H1 (cell line): ENCODE data around the gene ILKAP. TPM values are rescaled to one million over a fixed set of nuclear protein-coding genes. Genes with fewer than 3 reads are reported as not detected.

Experiments
- CTCF ChIA-PET: fragments of 300-600 bp; sonication (Branson Sonifier 250); formaldehyde crosslinking; loops from one replicate; lab custom pipeline; 2021; ENCODE audit not compliant: partially characterized antibody; lab: Charles Lee
- POLR2A ChIA-PET: fragments of 300-600 bp; sonication (Branson Sonifier 250); formaldehyde crosslinking; loops from one replicate; lab custom pipeline; 2021; ENCODE audit warnings: inconsistent platforms; ENCODE audit not compliant: partially characterized antibody; lab: Charles Lee
- DNase-seq, 2 experiments: peaks; one replicate each; pipeline versions ENCODE4 v3.0.0 to v3.0.0-alpha.2; 2010 to 2022; ENCODE audit warnings: low spot score in 2 of 2, low read depth in 1 of 2, mixed read lengths in 1 of 2
- FAIRE-seq: peaks from 2 replicates; lab custom pipeline; 2011; peaks lifted over from hg19 to GRCh38; lab: Jason Lieb, UNC
- H2AFZ ChIP-seq: 2 replicates; pipeline ENCODE4 v1.8.1; 2012; ENCODE audit warnings: low read length, inconsistent platforms
- H2AK5ac ChIP-seq: 2 replicates; pipeline ENCODE4 v1.6.1; 2013; ENCODE audit warnings: low read depth, low read length
- H2BK120ac ChIP-seq: replicated peaks from 2 replicates; pipeline ENCODE3; 2013; ENCODE audit warnings: low read depth, low read length, inconsistent platforms
- H2BK12ac ChIP-seq: 2 replicates; pipeline ENCODE4 v1.6.1; 2013; ENCODE audit warnings: low read depth, low read length
- H2BK15ac ChIP-seq: 2 replicates; pipeline ENCODE4 v1.6.1; 2013; ENCODE audit warnings: low read length
- H2BK20ac ChIP-seq: 2 replicates; pipeline ENCODE4 v1.6.1; 2013; ENCODE audit warnings: low read length
- H2BK5ac ChIP-seq: 2 replicates; pipeline ENCODE4 v1.6.1; 2013; ENCODE audit warnings: low read depth, low read length
- H3K14ac ChIP-seq: 2 replicates; pipeline ENCODE4 v1.6.1; 2013; ENCODE audit warnings: inconsistent platforms; ENCODE audit not compliant: insufficient read length
- H3K18ac ChIP-seq: 2 replicates; pipeline ENCODE4 v1.6.1; 2013; ENCODE audit warnings: low read length; ENCODE audit errors: extremely low read depth
- H3K23ac ChIP-seq: 2 replicates; pipeline ENCODE4 v1.6.1; 2013; ENCODE audit warnings: inconsistent platforms; ENCODE audit not compliant: insufficient read length
- H3K23me2 ChIP-seq: 2 replicates; pipeline ENCODE4 v1.6.1; 2013; ENCODE audit warnings: low read depth, low read length
- H3K27ac ChIP-seq: 2 replicates; pipeline ENCODE4 v1.6.1; 2011; ENCODE audit warnings: low read depth, low read length, inconsistent platforms
- H3K27me3 ChIP-seq, 4 experiments: replicated peaks in 1 of 4; 1 replicate in 1 of 4; 2 replicates in 3 of 4; pipeline versions ENCODE4 v1.6.1 to v1.8.1; 2011 to 2013; ENCODE audit warnings: low read length in 3 of 4, mild to moderate bottlenecking in 3 of 4, inconsistent platforms in 2 of 4, mixed read lengths in 2 of 4, moderate library complexity in 1 of 4; ENCODE audit not compliant: control insufficient read depth in 3 of 4, insufficient read depth in 3 of 4; ENCODE audit errors: extremely low read depth in 1 of 4
- H3K36me3 ChIP-seq, 4 experiments: 2 replicates each; pipeline versions ENCODE4 v1.6.1 to v1.8.1; 2011 to 2013; ENCODE audit warnings: mild to moderate bottlenecking in 4 of 4, low read length in 3 of 4, moderate library complexity in 2 of 4, control low read depth in 1 of 4, inconsistent platforms in 1 of 4; ENCODE audit not compliant: insufficient read depth in 4 of 4, control insufficient read depth in 2 of 4
- H3K4ac ChIP-seq: replicated peaks from 2 replicates; pipeline ENCODE3; 2013; ENCODE audit warnings: low read length, low read depth, mixed read lengths, inconsistent platforms; ENCODE audit not compliant: insufficient read length
- H3K4me1 ChIP-seq, 4 experiments: replicated peaks in 1 of 4; 1 replicate in 1 of 4; 2 replicates in 3 of 4; pipeline versions ENCODE4 v1.6.1 to v1.8.1; 2011 to 2013; ENCODE audit warnings: low read length in 3 of 4, inconsistent platforms in 2 of 4, mixed read lengths in 1 of 4; ENCODE audit not compliant: insufficient read depth in 4 of 4, control insufficient read depth in 3 of 4
- H3K4me2 ChIP-seq, 2 experiments: 2 replicates each; pipeline versions ENCODE4 v1.6.1 to v1.8.1; 2011 to 2013; ENCODE audit warnings: low read depth in 2 of 2, low read length in 2 of 2, control low read depth in 1 of 2, inconsistent platforms in 1 of 2, mild to moderate bottlenecking in 1 of 2; ENCODE audit not compliant: insufficient read depth in 1 of 2
- H3K4me3 ChIP-seq, 4 experiments: fragments of 200-600, 300-600 bp in 1 of 4; sonication (generic), shearing (Covaris generic), sonication (Bioruptor Twin) in 1 of 4; 2 replicates each; pipeline versions ENCODE4 v1.5.1 to v1.8.1; 2011 to 2016; ENCODE audit warnings: low read length in 4 of 4, low read depth in 3 of 4, control low read depth in 2 of 4, inconsistent platforms in 2 of 4, mild to moderate bottlenecking in 2 of 4, mixed read lengths in 1 of 4, moderate library complexity in 1 of 4; ENCODE audit not compliant: insufficient read depth in 2 of 4; ENCODE audit errors: extremely low read depth in 1 of 4
- H3K56ac ChIP-seq: replicated peaks from 2 replicates; pipeline ENCODE3; 2013; ENCODE audit warnings: low read depth, mild to moderate bottlenecking, mixed read lengths, low read length, inconsistent platforms; ENCODE audit not compliant: insufficient read length
- H3K79me1 ChIP-seq: 2 replicates; pipeline ENCODE4 v1.6.1; 2013; ENCODE audit warnings: low read depth, low read length, control low read depth
- H3K79me2 ChIP-seq, 2 experiments: 2 replicates each; pipeline versions ENCODE4 v1.6.1 to v1.8.1; 2012 to 2013; ENCODE audit warnings: low read length in 2 of 2, mild to moderate bottlenecking in 2 of 2, inconsistent platforms in 1 of 2; ENCODE audit not compliant: insufficient read depth in 2 of 2, control insufficient read depth in 1 of 2
- H3K9ac ChIP-seq, 4 experiments: replicated peaks in 1 of 4; 1 replicate in 1 of 4; 2 replicates in 3 of 4; pipeline versions ENCODE4 v1.6.1 to v1.8.1; 2011 to 2013; ENCODE audit warnings: low read depth in 3 of 4, low read length in 3 of 4, control low read depth in 2 of 4, mild to moderate bottlenecking in 2 of 4, moderate library complexity in 2 of 4, inconsistent platforms in 1 of 4; ENCODE audit errors: extremely low read depth in 1 of 4
- H3K9me3 ChIP-seq, 2 experiments: 2 replicates each; pipeline versions ENCODE4 v1.6.1 to v1.8.1; 2012 to 2013; ENCODE audit warnings: mild to moderate bottlenecking in 2 of 2, moderate library complexity in 2 of 2, control low read depth in 1 of 2, inconsistent platforms in 1 of 2, low read depth in 1 of 2, low read length in 1 of 2, mixed read lengths in 1 of 2; ENCODE audit not compliant: insufficient read depth in 2 of 2
- H4K20me1 ChIP-seq, 2 experiments: replicated peaks in 1 of 2; 2 replicates each; pipeline versions ENCODE3 to v1.8.1; 2011 to 2013; ENCODE audit warnings: inconsistent platforms in 2 of 2, low read length in 2 of 2, mild to moderate bottlenecking in 1 of 2; ENCODE audit not compliant: insufficient read depth in 2 of 2, control insufficient read depth in 1 of 2
- H4K5ac ChIP-seq: 2 replicates; pipeline ENCODE4 v1.6.1; 2013; ENCODE audit warnings: low read length, low read depth, mixed read lengths, inconsistent platforms; ENCODE audit not compliant: insufficient read length
- H4K8ac ChIP-seq: 2 replicates; pipeline ENCODE4 v1.8.0; 2013; ENCODE audit warnings: mild to moderate bottlenecking, moderate library complexity, low read length, inconsistent platforms; ENCODE audit not compliant: insufficient read depth; ENCODE audit errors: extremely low read depth
- H4K91ac ChIP-seq: replicated peaks from 2 replicates; pipeline ENCODE3; 2013; ENCODE audit warnings: low read length, mixed read lengths, inconsistent platforms; ENCODE audit not compliant: insufficient read length
- JUN ChIP-seq: IDR thresholded peaks from 2 replicates; pipeline ENCODE4 v1.6.1; 2011; ENCODE audit warnings: low read depth, mild to moderate bottlenecking, improper control_type of control experiment, low read length
- WGBS, 2 experiments: shearing (Covaris generic) in 1 of 2; methylation state at CpG; one replicate each; pipeline versions ENCODE4 v1.1.6 to v1.1.7; 2013 to 2015; ENCODE audit warnings: low lambda C conversion rate in 2 of 2, mixed read lengths in 2 of 2, inconsistent platforms in 1 of 2, low coverage in 1 of 2, missing lambda C conversion rate in 1 of 2; ENCODE audit not compliant: insufficient replicate concordance in 2 of 2, insufficient coverage in 1 of 2, insufficient read length in 1 of 2; ENCODE audit errors: extremely low coverage in 1 of 2, missing lambda C conversion rate in 1 of 2; 5-methylcytosine and 5-hydroxymethylcytosine counted together
- polyA plus RNA-seq, 7 experiments: library from polyadenylated mRNA; depleted of rRNA in 3 of 7; stranded (reverse) in 5 of 7; unstranded in 2 of 7; fragments of >200 nt in 5 of 7; fragments of 200-250 nt in 2 of 7; gene quantifications; 1 replicate in 5 of 7; 2 replicates in 1 of 7; 4 replicates in 1 of 7; pipeline versions ENCODE4 v1.2.1 to v1.2.3, GENCODE V29; 2011 to 2013; ENCODE audit warnings: missing spikeins in 2 of 7, mixed read lengths in 2 of 7
- total RNA-seq: library from RNA; stranded (reverse); fragmentation: NEBNext Ultra II Directional; extraction: Animal tissue kit (Norgen Biotek cat#: 25700); gene quantifications from 2 replicates; pipeline ENCODE4 v1.2.1, GENCODE V29; 2021

ILKAP gene
- total and polyA plus RNA-seq, 2 of the 8 experiments (the other 6 are each of a cell fraction or from before 2014, with no cell fraction given), result 23.5 to 33.8 TPM

DNA sequence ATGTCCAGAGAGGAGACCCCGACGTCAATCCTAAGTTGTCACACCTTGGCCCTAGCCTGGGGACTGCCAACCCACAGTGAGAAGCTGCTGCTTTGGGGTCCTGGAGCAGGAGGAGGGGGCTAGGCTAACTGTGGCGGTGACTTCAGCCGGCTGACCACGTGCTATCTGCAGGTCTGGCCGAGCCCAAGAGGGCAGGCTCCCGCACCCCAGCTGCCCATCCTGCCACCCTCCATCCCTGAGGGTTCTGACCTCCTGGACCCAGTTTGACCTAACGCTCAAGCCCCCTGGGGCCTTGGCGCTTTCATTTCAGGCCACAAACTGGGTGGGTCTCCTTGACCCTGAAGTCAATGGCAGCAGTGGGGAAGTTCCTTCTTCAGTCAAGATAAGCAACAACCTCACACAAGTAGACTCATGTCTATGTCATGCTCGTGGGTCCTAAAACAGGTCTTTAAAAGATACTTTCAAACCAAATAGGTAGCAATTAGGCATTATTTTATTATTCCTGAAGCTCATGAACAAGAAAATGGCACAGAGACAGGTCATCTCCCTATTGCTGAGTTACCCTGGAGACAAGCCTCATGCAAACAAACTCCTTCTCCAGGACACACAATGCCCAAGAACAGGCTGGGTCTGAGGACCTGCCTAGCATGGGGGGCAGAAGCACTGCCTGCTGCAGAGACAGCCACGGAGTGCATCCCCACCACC is 34.1 kb upstream of the ILKAP start:
- Histone ChIP-seq H3K4me1 (peaks cover 3 to 8% (median 6%) of the 10 kb centered on the region in 4 experiments), H3K23me2 (peaks cover 20% of the 10 kb centered on the region; the same call in 1 of the 2 replicates), H4K91ac (no peak overlapping the region), H4K20me1 (peaks cover 0 to 10% of the 10 kb centered on the region in 2 experiments), H3K36me3 (peaks cover 0 to 7% (median 0%) of the 10 kb centered on the region in 4 experiments; a peak in 1 of 8 replicates), H3K56ac (no peak overlapping the region), H2BK12ac (no peak overlapping the region; the same call in 1 of the 2 replicates), H2BK5ac (no peak overlapping the region), H2BK120ac (no peak overlapping the region), H2AFZ (no peak overlapping the region), H3K4me2 (no peak overlapping the region), H4K5ac (no peak overlapping the region), H3K14ac (no peak overlapping the region), H3K27ac (no peak overlapping the region), H3K18ac (no peak overlapping the region), H3K4ac (no peak overlapping the region), H3K27me3 (peaks cover 11 to 57% (median 47%) of the 10 kb centered on the region in 4 experiments), H3K79me1 (no peaks in the 10 kb centered on the region), H3K9me3 (peaks cover 0 to 10% of the 10 kb centered on the region in 2 experiments; a peak in 2 of 4 replicates), H3K4me3 (no peak overlapping the region), H3K9ac (no peak overlapping the region), H4K8ac (no peak overlapping the region), H2BK15ac (no peak overlapping the region), H2BK20ac (no peak overlapping the region), H3K23ac (no peak overlapping the region), H3K79me2 (no peaks in the 10 kb centered on the region), H2AK5ac (peak overlapping the region; percentile 90; the same call in 1 of the 2 replicates)
- DNase-seq (no peak), FAIRE-seq (no peak)
- 92% methylated on average over 10 of the region's 11 CpGs; no CpG with 5 or more reads in 1 of the 2 experiments for WGBS, 2 experiments
- POLR2A ChIA-PET, result interaction anchor here (0.6 to 1.3 kb wide), 2 partner anchors 17 to 18 kb away, joined by 3 to 4 read pairs; no protein-coding TSS in a partner anchor
- CTCF ChIA-PET, result interaction anchor here (0.6 to 3.0 kb wide), 3 partner anchors 25 to 224 kb away, joined by 3 to 13 read pairs (median 4); no protein-coding TSS in a partner anchor
- no peak for TF ChIP-seq JUN
